Measurements from ENCODE around the gene CDC14B.

DNA sequence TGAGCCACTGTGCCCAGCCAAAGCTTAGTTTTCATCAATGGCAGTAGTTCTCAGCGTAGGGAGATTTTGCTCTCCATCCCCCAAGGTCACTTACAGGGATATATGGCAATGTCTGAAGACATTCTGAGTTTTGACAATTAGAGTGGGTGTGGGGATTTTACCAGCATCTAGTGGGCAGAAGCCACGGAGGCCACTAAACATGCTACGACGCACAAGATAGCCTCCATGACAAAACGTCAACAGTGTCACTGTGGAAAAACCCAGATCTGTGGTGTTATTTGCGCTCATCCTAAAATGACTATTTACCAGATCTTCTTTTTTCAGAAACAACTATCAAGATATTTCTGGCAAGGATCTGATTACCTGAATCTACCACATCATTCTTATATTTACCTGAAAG is 68.2 kb downstream of the CDC14B start:
- TF ChIP-seq, protein P1, sequence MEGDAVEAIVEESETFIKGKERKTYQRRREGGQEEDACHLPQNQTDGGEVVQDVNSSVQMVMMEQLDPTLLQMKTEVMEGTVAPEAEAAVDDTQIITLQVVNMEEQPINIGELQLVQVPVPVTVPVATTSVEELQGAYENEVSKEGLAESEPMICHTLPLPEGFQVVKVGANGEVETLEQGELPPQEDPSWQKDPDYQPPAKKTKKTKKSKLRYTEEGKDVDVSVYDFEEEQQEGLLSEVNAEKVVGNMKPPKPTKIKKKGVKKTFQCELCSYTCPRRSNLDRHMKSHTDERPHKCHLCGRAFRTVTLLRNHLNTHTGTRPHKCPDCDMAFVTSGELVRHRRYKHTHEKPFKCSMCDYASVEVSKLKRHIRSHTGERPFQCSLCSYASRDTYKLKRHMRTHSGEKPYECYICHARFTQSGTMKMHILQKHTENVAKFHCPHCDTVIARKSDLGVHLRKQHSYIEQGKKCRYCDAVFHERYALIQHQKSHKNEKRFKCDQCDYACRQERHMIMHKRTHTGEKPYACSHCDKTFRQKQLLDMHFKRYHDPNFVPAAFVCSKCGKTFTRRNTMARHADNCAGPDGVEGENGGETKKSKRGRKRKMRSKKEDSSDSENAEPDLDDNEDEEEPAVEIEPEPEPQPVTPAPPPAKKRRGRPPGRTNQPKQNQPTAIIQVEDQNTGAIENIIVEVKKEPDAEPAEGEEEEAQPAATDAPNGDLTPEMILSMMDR (conservative IDR thresholded peaks at IDR 0.05; ENCODE audit: low read length): no peak
- TF ChIP-seq EZH2phosphoT487 (IDR thresholded peaks at IDR 0.05; ENCODE audit: borderline replicate concordance): no peak

Measured in Loucy (cell line).